GM10248 (cell line): ENCODE measurements around the gene DTD1.

ENCODE experiments used
- CTCF ChIA-PET: fragments of 300-600 bp; sonication (Branson Sonifier 250); formaldehyde crosslinking; extraction: SDS; loops from one replicate; lab custom pipeline; 2021; ENCODE audit warnings: antibody characterized with exemption; lab: Yijun Ruan, JAX
- POLR2A ChIA-PET: fragments of 350-650 bp; sonication (Branson Sonifier 250); formaldehyde crosslinking; extraction: SDS; loops from one replicate; lab custom pipeline; 2020; ENCODE audit warnings: antibody characterized with exemption; lab: Yijun Ruan, JAX
- DNase-seq: peaks from one replicate; pipeline ENCODE4 v3.0.0; 2012; ENCODE audit errors: extremely low spot score
- TF ChIP-seq, protein P1 (sequence below): IDR thresholded peaks from 2 replicates; pipeline ENCODE4 v1.5.1; 2012; ENCODE audit warnings: mild to moderate bottlenecking, low read depth; ENCODE audit errors: extremely low read depth, missing control alignments, control extremely low read depth

The DTD1 gene

GRCh38 chr20:18685406-18685805 lies 97.6 kb downstream of the DTD1 start:
- TF ChIP-seq, protein P1, sequence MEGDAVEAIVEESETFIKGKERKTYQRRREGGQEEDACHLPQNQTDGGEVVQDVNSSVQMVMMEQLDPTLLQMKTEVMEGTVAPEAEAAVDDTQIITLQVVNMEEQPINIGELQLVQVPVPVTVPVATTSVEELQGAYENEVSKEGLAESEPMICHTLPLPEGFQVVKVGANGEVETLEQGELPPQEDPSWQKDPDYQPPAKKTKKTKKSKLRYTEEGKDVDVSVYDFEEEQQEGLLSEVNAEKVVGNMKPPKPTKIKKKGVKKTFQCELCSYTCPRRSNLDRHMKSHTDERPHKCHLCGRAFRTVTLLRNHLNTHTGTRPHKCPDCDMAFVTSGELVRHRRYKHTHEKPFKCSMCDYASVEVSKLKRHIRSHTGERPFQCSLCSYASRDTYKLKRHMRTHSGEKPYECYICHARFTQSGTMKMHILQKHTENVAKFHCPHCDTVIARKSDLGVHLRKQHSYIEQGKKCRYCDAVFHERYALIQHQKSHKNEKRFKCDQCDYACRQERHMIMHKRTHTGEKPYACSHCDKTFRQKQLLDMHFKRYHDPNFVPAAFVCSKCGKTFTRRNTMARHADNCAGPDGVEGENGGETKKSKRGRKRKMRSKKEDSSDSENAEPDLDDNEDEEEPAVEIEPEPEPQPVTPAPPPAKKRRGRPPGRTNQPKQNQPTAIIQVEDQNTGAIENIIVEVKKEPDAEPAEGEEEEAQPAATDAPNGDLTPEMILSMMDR, result no peak
- ChIA-PET CTCF (interaction anchor here (1.3 to 1.4 kb wide), 2 partner anchors 11 to 13 kb away, joined by 3 to 4 read pairs; no protein-coding TSS in a partner anchor), POLR2A (no interaction called here)
- no peak for DNase-seq

DNA sequence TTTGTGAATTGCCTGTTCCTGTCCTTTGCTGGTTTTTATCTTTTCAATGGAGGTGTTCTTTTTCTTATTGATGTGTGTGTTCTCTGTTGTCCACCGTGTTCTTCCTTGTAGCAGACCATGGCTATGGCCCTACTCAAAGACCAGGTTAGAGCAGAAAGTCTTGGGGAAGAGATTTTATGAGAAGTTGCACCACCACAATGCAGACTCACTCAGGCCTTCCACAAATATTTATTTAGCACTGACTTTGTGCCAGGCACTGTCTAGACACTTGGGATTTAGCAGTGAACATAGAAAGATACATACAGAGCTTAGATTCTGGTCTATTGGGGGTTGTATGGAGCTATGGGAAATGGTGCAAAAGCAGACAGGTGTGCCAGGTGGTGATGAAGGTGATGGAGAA lies 98.8 kb downstream of the DTD1 start:
- ChIA-PET POLR2A (no interaction called here), CTCF (no interaction called here)
- DNase-seq, result no peak
- TF ChIP-seq, protein P1, result no peak

- ChIA-PET POLR2A (no interaction called here), CTCF (interaction anchor here (2.0 kb wide), 1 partner anchor 12 kb away, joined by 7 read pairs; no protein-coding TSS in a partner anchor)
- no peak for DNase-seq
- TF ChIP-seq, protein P1, result no peak
These were observed 100.8 kb downstream of the DTD1 start for GRCh38 chr20:18688676-18689075.

DNA sequence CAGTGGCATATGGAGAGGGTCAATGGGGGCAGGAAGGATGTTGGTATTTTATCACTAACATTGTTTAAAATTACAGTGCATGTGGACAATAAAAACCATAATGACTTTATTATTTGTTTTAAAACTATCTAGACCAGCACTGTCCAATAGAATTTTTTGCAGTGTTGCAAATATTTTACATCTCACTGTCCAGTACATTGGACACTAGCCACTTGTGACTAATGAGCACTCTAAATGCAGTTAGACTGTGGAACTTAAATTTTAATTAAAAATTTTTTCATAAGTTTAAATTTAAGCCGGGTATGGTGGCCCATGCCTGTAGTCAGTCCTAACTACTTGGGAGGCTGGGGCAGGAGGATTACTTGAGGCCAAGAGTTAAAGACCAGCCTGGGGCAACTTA lies 101.7 kb downstream of the DTD1 start:
- ChIA-PET CTCF (interaction anchor here (2.0 kb wide), 1 partner anchor 13 kb away, joined by 7 read pairs; no protein-coding TSS in a partner anchor), POLR2A (no interaction called here)
- DNase-seq, result no peak
- TF ChIP-seq, protein P1, result no peak

DNA sequence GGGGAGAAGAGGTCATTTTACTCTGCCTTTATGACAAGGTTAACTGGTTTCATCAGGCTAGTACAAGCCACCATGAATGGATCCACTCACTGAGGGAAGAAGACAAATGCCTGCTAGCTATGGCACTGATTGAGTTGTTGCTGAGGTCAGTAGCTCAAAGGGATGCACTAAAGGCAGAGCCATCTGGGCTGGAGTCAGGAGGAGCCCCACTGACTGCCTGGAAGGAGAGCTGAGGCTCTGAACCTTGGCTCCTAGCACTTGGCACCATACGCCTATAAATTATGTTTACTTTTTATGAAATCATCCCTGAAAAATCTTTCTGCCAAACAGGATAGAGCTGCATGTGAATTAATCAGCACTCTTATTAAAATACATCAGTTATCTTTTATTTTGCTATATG lies 104.6 kb downstream of the DTD1 start:
- ChIA-PET CTCF (no interaction called here), POLR2A (no interaction called here)
- TF ChIP-seq, protein P1, result no peak
- DNase-seq, result no peak

- DNase-seq, result no peak
- ChIA-PET CTCF (no interaction called here), POLR2A (no interaction called here)
- TF ChIP-seq, protein P1, result no peak
These were observed 106.2 kb downstream of the DTD1 start for GRCh38 chr20:18694071-18694470.

- DNase-seq, result no peak
- CTCF ChIA-PET, result no interaction called here
- POLR2A ChIA-PET, result no interaction called here
- TF ChIP-seq, protein P1, result no peak
These were observed 107.3 kb downstream of the DTD1 start for GRCh38 chr20:18695175-18695574.
